AG10803 (cell line): ENCODE data around the gene RPP38.

Experiments used
- DNase-seq: peaks from one replicate; pipeline ENCODE4 v3.0.0; 2010; ENCODE audit warnings: low read depth
- H3K4me3 ChIP-seq: 2 replicates; pipeline ENCODE4 v1.5.1; 2011; ENCODE audit warnings: mild to moderate bottlenecking, low read length, control low read depth
- CTCF ChIP-seq: conservative IDR thresholded peaks from 2 replicates; pipeline ENCODE4 v1.5.1; 2011; ENCODE audit warnings: mild to moderate bottlenecking, low read length, control low read depth, inconsistent platforms

RPP38 gene

GRCh38 chr10:15137636-15138035, 40.5 kb downstream of the RPP38 start:
- TF ChIP-seq CTCF: no peak
- peak; percentile 18 for DNase-seq
- H3K4me3 ChIP-seq: no peak overlapping the region

- TF ChIP-seq CTCF: no peak
- no peak for DNase-seq
- H3K4me3 ChIP-seq: no peak overlapping the region
These were observed 43.5 kb downstream of the RPP38 start for GRCh38 chr10:15140698-15141097.

- H3K4me3 ChIP-seq: no peak overlapping the region
- peak; percentile 6 for DNase-seq
- no peak for TF ChIP-seq CTCF
These were observed 44.2 kb downstream of the RPP38 start for GRCh38 chr10:15141136-15142054.

GRCh38 chr10:15144788-15145187, 47.6 kb downstream of the RPP38 start:
- no peak overlapping the region for H3K4me3 ChIP-seq
- no peak for DNase-seq
- TF ChIP-seq CTCF: no peak

- H3K4me3 ChIP-seq: no peak overlapping the region
- TF ChIP-seq CTCF: no peak
- DNase-seq: no peak
These were observed 49.2 kb downstream of the RPP38 start for GRCh38 chr10:15146366-15146765.

DNA sequence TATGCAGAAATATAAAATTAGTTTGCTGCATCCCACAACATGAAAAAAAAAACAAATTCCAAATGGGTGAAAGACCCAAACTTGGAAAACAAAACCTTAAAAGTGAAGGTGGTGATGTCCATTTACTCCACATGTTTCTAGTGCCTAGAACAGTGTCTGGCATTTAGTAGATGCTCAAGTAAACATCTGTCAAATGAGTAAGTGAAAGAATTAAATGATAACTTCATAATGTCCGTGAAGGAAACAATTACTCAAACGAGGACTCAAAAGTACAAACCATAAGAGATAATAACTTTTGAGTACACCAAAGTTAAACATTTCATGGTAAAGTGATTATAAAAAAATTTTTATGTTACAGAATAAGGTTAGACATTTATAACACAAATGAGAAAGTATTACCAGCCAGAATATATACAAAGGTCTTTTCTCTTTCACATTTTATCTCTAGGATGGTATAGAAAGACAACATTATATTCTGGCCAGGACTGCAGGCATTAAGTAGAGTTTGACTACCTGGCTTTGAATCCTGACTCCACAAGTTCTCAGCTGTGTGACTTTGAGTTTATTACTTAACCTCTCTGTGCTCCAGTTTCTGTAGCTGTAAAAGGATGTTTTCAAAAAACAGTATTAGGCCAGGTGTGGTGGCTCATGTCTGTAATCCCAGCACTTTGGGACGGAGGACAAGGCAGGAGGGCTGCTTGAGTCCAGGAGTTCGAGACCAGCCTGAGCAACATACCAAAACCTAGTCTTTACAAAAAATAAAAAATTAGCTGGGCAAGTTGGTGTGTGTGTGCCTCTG, 50.6 kb downstream of the RPP38 start:
- no peak for DNase-seq

More for the DNA sequence above, 50.6 kb downstream of the RPP38 start:
- no peak for TF ChIP-seq CTCF
- H3K4me3 ChIP-seq: no peak overlapping the region
